ENCODE measurements around the gene FUT6.

FUT6 gene

GRCh38 chr19:5827342-5827890 is 12.1 kb downstream of the FUT6 start:
- DNase-seq: no peak

- DNase-seq: peak; percentile 98
Measured at GRCh38 chr19:5826531-5827341, 12.8 kb downstream of the FUT6 start.

GRCh38 chr19:5825178-5825577 is 14.3 kb downstream of the FUT6 start:
- DNase-seq: no peak

- DNase-seq: no peak
Measured at GRCh38 chr19:5824751-5825150, 14.8 kb downstream of the FUT6 start.

DNA sequence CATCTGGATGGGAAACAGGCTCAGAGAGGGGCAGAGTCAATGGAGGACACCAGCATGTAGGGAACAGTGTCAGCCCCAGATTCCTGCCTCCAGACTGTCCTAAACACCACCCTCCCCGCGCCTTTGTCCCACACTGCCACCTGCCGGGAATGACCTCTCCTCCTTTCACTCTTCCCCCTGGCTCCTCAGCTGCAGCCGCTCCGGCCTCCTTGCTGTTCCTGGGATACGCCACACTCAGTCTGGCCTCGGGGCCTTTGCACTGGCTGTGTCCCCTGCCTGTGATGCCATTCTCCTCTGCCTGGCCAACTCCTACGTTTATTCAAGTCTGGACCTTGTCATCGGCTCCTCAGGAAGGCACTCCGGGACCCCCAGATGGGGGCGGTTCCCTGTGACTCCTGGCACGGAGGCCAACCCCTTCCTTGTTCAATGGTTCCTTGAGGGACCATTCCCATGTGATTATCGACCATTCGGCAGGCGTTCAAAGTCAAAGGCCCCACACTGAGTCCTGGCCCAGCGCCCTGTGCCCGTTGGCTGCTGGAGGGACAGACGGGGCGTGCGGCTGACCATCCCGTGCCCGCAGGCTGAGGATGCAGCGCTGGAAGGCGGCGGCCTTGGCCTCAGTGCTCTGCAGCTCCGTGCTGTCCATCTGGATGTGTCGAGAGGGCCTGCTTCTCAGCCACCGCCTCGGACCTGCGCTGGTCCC is 15.8 kb downstream of the FUT6 start:
- no peak for DNase-seq

DNA sequence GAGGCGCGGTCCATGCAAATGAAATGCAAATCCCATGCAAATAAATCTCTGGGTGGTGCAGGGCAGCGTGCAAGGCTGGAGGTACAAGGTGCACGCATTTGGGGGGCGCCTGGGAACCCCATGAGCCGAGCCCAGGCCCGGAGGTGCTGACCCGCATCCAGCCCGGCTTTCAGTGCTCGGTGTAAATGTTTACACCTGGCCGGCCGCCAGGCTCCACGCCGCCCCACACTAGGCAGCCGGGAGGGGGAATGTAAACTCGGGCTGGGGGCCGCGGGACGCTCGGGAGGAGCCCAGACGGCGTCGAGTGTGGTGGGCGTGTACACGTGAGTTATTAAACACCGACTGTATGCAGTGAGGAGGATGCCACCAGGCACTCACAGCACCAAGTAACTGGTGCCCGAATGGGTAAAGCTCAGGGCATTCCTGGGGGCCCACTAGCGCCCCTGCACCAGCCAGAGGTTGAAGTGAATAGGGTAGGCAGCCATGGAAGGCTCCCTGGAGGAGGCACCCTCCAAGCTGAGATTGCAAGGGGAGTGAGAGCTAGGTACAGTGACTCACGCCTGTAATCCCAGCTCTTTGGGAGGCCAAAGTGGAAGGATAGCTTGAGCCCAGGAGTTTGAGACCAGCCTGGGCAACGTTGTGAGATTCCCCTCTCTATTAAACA is 17.2 kb downstream of the FUT6 start:
- no peak for DNase-seq

DNA sequence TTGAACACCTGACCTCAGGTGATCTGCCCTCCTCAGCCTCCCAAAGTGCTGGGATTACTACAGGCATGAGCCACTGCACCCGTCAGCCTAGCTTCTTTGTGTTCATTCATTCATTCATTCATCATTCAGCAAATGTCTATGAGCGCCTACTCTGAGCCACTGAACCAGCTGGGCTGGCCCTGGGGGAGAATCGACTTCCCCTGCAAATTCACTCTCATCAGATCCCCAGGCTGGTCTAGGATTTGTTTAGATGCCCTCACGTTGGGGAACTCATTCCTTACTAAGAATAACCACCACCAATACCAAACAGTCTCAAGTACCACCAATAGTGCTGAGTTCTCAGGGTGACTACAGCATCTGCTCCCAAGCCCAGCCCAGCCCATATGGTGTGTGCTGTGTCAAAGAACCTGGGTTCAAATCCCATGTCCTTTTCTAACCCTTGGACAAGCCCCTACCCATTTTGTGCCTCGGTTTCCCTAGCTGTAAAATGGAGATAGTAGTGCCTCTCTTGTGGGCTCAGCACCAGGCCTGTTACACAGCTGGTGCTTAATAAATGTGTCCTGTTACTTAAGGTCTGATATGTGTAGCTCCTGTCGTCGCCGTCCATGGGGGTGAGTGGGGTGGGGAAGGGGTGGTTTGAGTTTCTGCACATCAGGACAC is 17.9 kb downstream of the FUT6 start:
- no peak for DNase-seq

DNA sequence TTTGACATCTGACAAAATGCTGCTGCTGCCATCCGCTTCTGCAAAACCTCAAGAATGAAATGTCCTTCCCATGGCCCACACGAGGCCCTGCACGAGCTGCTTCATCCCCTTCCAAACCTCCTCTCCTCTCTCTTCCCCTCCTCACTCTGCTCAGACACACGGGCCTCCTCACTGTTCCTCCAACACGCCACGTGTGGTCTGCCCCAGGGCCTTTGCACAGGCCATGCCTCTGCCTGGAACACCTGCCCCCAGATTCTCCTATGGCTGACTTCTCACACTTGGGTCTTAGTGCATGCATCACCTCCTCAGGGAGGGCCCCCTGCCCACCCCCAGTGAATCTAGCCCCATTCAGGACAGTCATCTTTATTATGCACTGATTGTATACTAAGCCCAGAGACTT is 18.7 kb downstream of the FUT6 start:
- DNase-seq: no peak

DNA sequence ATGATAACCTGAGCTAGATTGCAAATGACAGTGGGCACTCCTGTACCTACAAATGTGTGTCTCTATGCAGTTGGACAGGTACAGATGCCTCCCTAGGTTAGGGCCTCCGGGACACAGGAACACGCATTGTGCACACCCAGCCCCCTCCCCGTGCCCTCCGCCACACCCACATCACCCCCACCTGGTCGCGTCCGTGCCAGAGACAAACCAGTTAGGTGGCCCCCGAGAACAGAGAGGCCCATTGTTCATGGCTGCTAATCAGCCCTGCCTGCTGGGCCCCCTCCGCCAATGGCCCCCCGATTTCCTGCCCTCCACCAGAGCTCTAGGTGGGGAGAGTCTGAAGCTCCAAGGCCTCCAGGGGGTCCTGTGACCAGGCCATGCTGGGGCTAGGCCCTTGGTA is 20.9 kb downstream of the FUT6 start:
- DNase-seq: no peak

DNA sequence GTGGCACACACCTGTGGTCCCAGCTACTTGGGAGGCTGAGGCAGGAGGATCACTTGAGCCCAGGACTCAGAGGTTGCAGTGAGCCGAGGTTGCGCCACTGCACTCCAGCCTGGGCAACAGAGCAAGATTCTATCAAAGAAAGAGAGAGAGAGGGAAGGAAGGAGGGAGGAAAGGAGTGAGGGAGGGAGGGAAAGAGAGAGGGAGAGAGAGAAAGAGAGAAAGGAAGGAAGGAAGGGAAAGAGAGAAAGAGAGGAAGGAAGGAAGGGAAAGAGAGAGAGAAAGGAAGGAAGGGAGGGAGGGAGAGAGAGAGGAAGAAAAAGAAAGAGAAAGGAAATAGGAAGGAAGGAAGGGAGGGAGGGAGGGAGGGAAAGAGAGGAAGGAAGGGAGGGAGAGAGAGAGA is 22.3 kb downstream of the FUT6 start:
- no peak for DNase-seq

GRCh38 chr19:5814852-5815246 is 24.7 kb downstream of the FUT6 start:
- no peak for DNase-seq

- DNase-seq: no peak
Measured at GRCh38 chr19:5814123-5814851, 25.2 kb downstream of the FUT6 start.

DNA sequence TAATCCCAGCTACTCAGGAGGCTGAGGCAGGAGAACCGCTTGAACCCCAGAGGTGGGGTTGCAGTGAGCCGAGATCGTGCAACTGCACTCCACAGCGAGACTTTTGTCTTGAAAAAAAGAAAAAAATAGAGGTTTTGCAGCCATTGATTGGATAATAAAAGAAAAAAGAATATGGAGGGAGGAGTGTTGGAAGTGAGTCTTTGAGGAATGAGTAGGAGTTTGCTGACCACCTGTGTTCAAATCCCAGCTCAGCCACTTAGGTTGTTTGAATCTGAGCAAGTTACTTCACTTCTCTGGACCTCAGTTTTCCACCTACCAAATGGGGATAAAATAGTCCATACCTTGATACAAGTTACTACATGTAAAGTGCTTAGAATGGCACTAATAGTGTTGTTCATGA is 28.4 kb downstream of the FUT6 start:
- DNase-seq: no peak

DNA sequence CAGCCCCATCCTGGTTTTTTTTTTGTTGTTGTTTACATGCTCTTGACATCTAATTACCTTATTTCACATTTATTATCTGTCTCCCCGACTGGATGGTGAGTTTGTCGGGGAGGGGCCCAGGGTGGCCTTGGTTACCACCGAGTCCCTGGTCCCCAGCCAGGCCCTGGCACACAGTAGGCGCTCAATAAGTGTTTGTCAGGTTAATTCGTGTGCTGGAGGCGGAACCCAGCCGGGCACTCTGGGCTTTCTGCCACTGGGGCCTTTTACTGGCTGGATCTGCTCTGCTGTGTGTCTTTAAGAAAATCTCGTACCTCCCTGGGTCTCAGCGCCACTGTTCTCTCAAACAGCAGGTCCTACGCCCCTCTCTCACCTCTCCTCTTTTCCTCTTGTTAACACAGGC is 30.0 kb downstream of the FUT6 start:
- no peak for DNase-seq

DNA sequence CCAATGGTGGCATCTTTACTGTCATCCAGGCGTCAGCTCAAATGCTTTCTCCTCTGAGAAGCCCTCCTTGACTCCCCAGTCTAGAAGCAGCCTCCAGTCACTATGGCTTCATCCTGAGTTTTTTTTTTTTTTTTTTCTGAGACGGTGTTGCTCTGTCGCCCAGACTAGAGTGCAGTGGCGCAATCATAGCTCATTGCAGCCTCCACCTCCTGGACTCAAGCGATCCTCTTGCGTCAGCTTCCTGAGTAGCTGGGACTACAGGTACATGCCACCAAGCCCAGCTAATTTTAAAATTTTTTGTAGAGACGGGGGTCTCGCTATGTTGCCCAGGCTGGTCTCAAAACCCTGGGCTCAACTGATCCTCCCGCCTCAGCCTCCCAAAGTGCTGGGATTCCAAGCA is 30.4 kb downstream of the FUT6 start:
- DNase-seq: no peak

DNA sequence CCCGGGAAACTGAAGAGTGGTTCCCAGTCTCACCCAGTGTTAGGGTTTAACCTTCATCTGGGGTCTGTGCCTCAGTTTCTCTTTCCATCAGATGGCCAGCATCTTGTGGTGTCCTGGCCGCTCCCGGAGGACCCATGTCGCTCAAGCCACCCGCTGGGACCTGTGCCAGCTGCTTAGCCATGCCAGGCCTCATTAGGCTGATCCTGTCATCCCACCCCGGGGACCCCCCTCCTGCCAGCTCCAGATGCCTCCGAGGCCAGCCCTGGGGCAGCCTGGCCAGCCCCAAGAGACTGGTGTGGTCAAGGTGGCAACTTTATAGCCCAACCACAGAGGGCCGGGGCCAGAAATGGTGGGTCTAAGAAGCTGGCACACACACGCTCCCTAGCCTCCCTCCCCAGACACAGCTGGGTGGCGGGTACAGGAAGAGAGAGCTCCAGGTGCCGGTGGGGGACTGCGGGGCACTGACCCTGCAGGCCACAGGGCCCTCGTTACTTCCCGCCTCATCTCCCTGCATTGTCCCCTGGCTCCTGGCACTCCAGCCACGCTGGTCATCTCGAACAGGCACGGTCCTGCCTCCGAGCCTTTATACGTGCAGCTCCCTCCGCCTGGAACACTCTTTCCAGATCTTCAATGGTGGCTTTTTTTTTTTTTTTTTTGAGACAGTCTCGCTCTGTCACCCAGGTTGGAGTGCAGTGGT is 31.2 kb downstream of the FUT6 start:
- DNase-seq: no peak

- DNase-seq: no peak
Measured at GRCh38 chr19:5806905-5807304, 32.6 kb downstream of the FUT6 start.

- no peak for DNase-seq
Measured at GRCh38 chr19:5806133-5806489, 33.4 kb downstream of the FUT6 start.

DNA sequence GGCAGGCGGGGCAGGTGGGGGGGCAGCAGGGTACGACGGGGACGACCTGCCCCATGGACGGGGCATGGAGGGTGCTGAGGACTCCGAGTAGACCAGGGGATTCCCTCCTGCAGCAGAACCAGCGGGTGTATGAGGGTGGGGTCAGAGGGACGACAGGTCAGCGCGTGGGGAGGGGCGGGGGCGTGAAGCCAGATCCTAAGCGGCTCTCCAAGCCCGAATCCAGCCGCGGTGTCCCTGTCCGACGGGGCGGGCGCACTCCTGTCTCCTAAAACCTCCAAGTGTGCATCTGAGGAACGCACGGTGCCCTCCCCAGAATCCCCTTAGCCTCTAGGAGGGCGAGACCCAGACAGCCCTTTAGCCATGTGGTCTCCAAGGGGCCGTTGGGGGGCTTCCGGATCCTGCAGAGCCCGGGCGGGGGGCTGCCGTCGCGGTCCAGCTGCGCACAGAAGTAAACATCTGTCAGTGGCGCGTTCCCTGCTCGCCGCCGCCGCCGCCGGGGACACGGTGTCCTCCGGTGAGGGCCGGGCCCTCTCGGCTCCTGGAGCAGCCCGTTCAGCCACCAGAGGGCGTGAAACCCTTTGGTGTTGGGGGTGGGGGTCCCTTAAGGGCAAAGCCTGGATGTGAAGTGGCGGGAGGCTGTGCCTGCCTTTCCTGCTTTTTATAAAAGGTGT is 33.9 kb downstream of the FUT6 start:
- DNase-seq: peak; percentile 68

DNA sequence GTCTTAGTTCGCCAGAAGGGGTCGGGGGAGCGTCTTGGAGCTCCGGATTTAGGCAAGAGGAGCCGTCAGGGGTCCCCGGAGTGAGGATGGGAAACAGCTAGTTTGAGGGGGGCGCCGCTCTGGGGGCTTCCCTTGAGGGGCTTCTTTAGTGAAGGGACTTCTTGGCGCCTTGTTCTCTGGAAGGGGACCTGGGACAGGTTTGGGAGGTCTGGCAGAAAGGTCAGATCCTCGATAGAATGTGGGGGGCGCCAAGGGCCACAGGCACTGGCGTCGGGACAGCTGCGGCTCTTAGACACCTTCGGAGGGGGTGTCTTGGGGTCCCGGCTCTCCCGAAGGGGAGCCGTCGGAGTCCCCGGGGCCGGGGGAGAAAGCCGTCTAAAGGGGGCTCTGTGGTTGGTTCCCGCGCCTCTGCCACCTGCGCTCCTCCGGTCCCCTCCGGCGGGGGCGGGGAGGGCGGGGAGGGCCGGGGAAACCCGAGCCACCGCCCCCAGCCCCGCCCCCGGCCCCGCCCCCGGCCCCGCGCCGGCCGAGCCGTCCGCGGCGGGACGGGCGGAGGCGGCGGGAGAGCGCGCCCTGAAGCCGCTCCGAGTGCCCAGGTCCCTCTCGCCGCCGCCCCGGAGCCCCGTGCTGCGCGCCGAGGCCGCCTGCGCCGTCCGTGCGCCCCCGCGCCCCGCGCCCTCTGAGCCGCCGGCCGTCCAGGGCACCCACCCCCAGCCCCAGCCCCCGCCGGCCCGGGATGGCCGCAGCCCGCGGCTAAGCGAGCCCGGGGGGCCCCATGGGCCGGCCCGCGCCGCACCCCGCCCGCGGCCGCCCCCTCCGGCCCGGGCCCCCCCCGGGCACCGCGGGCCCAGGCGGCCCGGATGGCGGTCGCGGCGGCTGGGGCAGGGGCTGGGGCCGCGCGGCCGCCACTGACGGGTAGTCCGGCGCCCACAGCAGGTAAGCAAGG is 34.7 kb downstream of the FUT6 start, which contains the start of gene NRTN:
Gene NRTN (plus strand): TSS at position 552 of the 946 bp plus-strand sequence. CDS start 19,099 bp downstream, outside the sequence.
- peak; percentile 28 for DNase-seq

All from NCI-H2171 treated with DMSO at 0.1 percent for 48 hours (cell line).